ENCODE data around the gene RAB26. TPM values are rescaled to one million over a fixed set of nuclear protein-coding genes. Genes with fewer than 3 reads are reported as not detected.

RAB26 gene
- 0.71 and 1.6 TPM in 2 replicates for total RNA-seq

DNA sequence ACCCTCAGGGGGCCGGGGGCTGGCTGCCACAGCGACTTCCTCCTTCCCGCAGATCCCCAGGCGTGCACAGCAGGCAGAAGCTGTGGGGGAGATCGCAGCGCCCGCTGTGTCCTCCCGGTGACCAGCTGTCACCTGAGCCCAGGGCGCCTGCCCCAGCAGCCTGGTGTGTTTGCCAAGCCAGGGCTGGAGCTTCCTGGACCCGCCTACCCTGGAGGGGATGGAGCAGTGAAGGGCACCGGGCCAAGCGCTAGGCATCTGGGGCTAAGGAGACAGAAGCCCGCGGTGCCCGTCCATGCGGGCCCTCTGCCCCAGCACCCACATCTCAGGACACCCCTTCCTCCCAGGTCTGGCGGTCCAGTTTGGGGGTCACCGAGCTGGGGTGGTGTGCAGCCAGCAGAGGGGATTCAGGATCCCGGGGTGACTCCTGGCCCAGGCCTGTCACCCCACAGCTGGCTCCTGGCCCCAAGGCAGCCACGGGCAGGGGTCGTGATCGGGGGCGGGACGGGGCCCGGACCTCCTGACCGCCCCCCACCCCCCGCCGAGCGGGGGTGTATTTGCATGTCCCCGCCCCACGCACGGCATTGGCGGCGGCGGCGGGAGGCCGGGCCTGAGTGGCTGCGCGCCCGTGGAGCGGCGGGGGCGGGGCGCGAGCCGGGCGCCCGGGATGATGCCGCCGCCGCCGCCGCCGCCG, at the start of gene RAB26:
RAB26 (plus strand) TSS at position 645 of the 691 bp plus-strand sequence. CDS start 159 bp downstream, outside the sequence.

DNA sequence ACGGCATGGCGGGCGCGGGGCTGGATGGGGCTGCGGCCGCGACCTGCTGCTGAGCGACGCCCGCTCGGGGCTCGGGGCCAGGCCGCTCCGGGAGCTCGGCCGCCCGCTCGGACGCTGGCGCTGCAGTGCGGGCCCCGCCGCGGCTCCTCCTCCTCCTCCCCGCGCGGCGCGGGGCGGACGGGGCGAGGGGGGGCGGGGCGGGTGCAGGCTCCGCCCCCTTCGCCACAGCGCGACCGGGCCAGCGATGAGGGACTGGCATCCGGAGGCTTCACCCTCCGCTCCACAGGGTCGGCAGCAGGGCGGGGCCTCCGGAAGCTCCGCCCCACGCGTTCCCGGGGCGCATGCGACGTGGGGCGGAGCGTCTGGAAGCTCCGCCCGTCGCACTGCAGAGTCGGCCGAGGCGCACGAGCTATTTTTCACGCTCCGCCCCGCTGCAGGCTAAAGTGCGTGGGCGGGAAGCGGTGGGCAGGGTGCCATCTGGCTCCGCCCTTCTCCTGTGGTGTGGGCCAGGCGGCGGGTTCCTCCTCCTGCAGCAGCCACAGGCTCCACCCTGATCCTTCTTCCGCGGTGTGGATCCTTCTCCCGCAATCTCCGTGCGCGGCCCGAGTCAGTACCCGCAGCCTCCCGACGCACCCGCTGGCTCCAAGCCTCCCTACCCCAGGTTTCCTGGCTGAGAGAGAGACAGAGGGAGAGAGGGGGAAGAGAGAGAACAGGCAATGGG, 12.5 kb upstream of the RAB26 start, which contains the start of gene PKD1:
PKD1 (minus strand) TSS at position 129 of the 721 bp plus-strand sequence. CDS start 209 bp downstream, outside the sequence.

GRCh38 chr16:2155091-2155950, 6.9 kb downstream of the RAB26 start, which contains the start of gene TRAF7:
Gene TRAF7 (plus strand): TSS chr16:2155782. CDS start chr16:2163921, 8,139 bp downstream.

GRCh38 chr16:2196162-2196980, 47.9 kb downstream of the RAB26 start, which contains the start of gene CASKIN1:
Gene CASKIN1 (minus strand): TSS chr16:2196605. CDS start chr16:2196432, 173 bp downstream.

Other genes starting within 250 kb of the RAB26 start
- gene HS3ST6, start 230.2 kb upstream of the RAB26 start, total RNA-seq: not detected in 2 replicates
- 7.4 and 9.5 TPM in 2 replicates for gene MSRB1, start 205.4 kb upstream of the RAB26 start, total RNA-seq
- gene RPL3L, start 193.9 kb upstream of the RAB26 start, total RNA-seq: not detected in 2 replicates
- 194 and 232 TPM in 2 replicates for gene NDUFB10, start 189.1 kb upstream of the RAB26 start, total RNA-seq
- 3,442 and 3,638 TPM in 2 replicates for gene RPS2, start 183.8 kb upstream of the RAB26 start, total RNA-seq
- gene RNF151, start 181.8 kb upstream of the RAB26 start, total RNA-seq: not detected in 2 replicates
- gene TBL3, start 176.6 kb upstream of the RAB26 start, total RNA-seq: 27.9 and 34.6 TPM in 2 replicates
- gene NOXO1, start 167.2 kb upstream of the RAB26 start, total RNA-seq: 0.14 TPM in 1 of 2 replicates, not detected in the other
- gene GFER, start 164.4 kb upstream of the RAB26 start, total RNA-seq: 10.1 and 11.5 TPM in 2 replicates
- 2.4 and 3.3 TPM in 2 replicates for gene SYNGR3, start 158.7 kb upstream of the RAB26 start, total RNA-seq
- gene ZNF598, start 138.8 kb upstream of the RAB26 start, total RNA-seq: 11.4 and 11.8 TPM in 2 replicates
- 0.18 and 0.43 TPM in 2 replicates for gene NPW, start 128.8 kb upstream of the RAB26 start, total RNA-seq
- 27.0 and 28.1 TPM in 2 replicates for gene NHERF2, start 121.7 kb upstream of the RAB26 start, total RNA-seq
- gene NTHL1, start 100.8 kb upstream of the RAB26 start, total RNA-seq: 33.8 and 40.0 TPM in 2 replicates
- gene TSC2, start 100.6 kb upstream of the RAB26 start, total RNA-seq: 37.8 and 59.7 TPM in 2 replicates
- gene PKD1, start 12.7 kb upstream of the RAB26 start, total RNA-seq: 91.0 and 116 TPM in 2 replicates
- 48.1 and 52.7 TPM in 2 replicates for gene TRAF7, start 7.2 kb downstream of the RAB26 start, total RNA-seq
- 0.14 and 0.37 TPM in 2 replicates for gene CASKIN1, start 48.0 kb downstream of the RAB26 start, total RNA-seq
- 10.7 and 17.5 TPM in 2 replicates for gene MLST8, start 56.8 kb downstream of the RAB26 start, total RNA-seq
- gene BRICD5, start 62.2 kb downstream of the RAB26 start, total RNA-seq: 1.00 and 1.8 TPM in 2 replicates
- 5.3 and 7.8 TPM in 2 replicates for gene PGP, start 66.2 kb downstream of the RAB26 start, total RNA-seq
- 24.0 and 28.8 TPM in 2 replicates for gene E4F1, start 75.0 kb downstream of the RAB26 start, total RNA-seq
- 0.43 and 0.65 TPM in 2 replicates for gene DNASE1L2, start 87.8 kb downstream of the RAB26 start, total RNA-seq
- gene ECI1, start 103.0 kb downstream of the RAB26 start, total RNA-seq: 24.9 and 33.8 TPM in 2 replicates
- 33.1 and 44.0 TPM in 2 replicates for gene RNPS1, start 119.5 kb downstream of the RAB26 start, total RNA-seq
- gene ABCA3, start 192.1 kb downstream of the RAB26 start, total RNA-seq: 0.43 and 0.55 TPM in 2 replicates